ENCODE measurements around the gene ACMSD.

DNA sequence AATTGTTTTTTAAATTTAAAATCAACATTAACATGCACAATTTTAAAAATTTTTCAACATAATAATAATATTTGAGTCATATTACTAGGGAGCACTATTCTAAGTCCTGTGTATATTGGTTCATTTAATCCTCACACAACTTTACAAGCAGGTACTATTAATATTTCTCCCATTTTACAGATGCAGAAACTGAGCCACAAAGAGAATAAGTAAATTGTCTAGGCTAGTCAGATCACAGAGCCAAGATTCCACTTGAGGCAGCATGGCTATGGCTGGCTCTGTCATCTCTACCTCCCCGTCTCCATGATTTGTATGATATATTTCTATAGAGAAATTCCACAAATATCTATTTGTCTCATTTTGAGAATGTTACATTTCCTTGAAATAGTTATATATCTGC is 95.3 kb downstream of the ACMSD start:
- TF ChIP-seq, protein P1, sequence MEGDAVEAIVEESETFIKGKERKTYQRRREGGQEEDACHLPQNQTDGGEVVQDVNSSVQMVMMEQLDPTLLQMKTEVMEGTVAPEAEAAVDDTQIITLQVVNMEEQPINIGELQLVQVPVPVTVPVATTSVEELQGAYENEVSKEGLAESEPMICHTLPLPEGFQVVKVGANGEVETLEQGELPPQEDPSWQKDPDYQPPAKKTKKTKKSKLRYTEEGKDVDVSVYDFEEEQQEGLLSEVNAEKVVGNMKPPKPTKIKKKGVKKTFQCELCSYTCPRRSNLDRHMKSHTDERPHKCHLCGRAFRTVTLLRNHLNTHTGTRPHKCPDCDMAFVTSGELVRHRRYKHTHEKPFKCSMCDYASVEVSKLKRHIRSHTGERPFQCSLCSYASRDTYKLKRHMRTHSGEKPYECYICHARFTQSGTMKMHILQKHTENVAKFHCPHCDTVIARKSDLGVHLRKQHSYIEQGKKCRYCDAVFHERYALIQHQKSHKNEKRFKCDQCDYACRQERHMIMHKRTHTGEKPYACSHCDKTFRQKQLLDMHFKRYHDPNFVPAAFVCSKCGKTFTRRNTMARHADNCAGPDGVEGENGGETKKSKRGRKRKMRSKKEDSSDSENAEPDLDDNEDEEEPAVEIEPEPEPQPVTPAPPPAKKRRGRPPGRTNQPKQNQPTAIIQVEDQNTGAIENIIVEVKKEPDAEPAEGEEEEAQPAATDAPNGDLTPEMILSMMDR (IDR thresholded peaks at IDR 0.05): no peak
- no peak for TF ChIP-seq POLR2A (IDR thresholded peaks at IDR 0.05)
- no peak for TF ChIP-seq POLR2AphosphoS5 (IDR thresholded peaks at IDR 0.05)

Measured in prostate gland (tissue), 2 donors.